ENCODE data around the gene ZNF234.
"Not testable (repeated sequence)": the region's sequence is repeated elsewhere in the genome, so short reads cannot be mapped to it uniquely, and the experiment has no call there.

The ZNF234 gene

DNA sequence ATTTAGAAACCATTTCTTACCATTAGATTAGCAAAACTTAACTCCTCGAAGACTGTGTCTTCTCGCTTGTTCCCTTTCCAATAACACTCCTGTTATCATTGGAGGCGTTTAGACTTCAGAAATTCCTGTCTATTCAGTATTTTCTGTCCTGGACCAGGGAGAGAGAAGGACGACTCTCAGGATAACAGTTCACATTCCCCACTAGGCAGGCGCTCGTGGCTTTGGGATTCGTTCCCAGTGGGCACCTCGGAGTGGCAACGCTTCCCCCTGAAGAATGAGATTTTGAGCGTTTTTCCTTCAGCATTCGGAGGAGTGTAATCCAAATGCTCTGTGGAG, 28.6 kb upstream of the ZNF234 start:
- no peaks in the 10 kb centered on the region for H3K9me2 ChIP-seq (replicated peaks; ENCODE audit: insufficient read depth, low read length)
- peaks cover 7% of the 10 kb centered on the region for H3K36me3 ChIP-seq (ENCODE audit: low read length)
- TF ChIP-seq, protein P1, sequence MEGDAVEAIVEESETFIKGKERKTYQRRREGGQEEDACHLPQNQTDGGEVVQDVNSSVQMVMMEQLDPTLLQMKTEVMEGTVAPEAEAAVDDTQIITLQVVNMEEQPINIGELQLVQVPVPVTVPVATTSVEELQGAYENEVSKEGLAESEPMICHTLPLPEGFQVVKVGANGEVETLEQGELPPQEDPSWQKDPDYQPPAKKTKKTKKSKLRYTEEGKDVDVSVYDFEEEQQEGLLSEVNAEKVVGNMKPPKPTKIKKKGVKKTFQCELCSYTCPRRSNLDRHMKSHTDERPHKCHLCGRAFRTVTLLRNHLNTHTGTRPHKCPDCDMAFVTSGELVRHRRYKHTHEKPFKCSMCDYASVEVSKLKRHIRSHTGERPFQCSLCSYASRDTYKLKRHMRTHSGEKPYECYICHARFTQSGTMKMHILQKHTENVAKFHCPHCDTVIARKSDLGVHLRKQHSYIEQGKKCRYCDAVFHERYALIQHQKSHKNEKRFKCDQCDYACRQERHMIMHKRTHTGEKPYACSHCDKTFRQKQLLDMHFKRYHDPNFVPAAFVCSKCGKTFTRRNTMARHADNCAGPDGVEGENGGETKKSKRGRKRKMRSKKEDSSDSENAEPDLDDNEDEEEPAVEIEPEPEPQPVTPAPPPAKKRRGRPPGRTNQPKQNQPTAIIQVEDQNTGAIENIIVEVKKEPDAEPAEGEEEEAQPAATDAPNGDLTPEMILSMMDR (IDR thresholded peaks at IDR 0.05; ENCODE audit: insufficient read depth, low read length, poor library complexity, severe bottlenecking) = no peak
- TF ChIP-seq EZH2phosphoT487 (conservative IDR thresholded peaks at IDR 0.05; ENCODE audit: low read length) = no peak
- H3F3A ChIP-seq (ENCODE audit: insufficient read depth) = no peaks in the 10 kb centered on the region
- H3K4me3 ChIP-seq (ENCODE audit: insufficient read depth, low read length, poor library complexity, severe bottlenecking) = peak overlapping the region; percentile 96
- H3K4me2 ChIP-seq (ENCODE audit: low read depth, low read length, poor library complexity, severe bottlenecking) = peak overlapping the region; percentile 95
- peak overlapping the region; percentile 99 for H2AFZ ChIP-seq (ENCODE audit: low read depth, low read length, severe bottlenecking)
- peak overlapping the region; percentile 73 for H3K9ac ChIP-seq (ENCODE audit: low read length)
- no peaks in the 10 kb centered on the region for H3K27me3 ChIP-seq (ENCODE audit: low read length)
- H3K79me2 ChIP-seq (ENCODE audit: insufficient read depth, low read length) = peaks cover 5% of the 10 kb centered on the region; the same call in 1 of the 2 replicates
- peaks cover 9% of the 10 kb centered on the region; the same call in 1 of the 2 replicates for H3K9me3 ChIP-seq (ENCODE audit: insufficient read depth, low read length)
- no peak overlapping the region for H3K27ac ChIP-seq (ENCODE audit: low read depth, low read length)
- H4K20me1 ChIP-seq (ENCODE audit: low read depth, low read length) = no peaks in the 10 kb centered on the region

DNA sequence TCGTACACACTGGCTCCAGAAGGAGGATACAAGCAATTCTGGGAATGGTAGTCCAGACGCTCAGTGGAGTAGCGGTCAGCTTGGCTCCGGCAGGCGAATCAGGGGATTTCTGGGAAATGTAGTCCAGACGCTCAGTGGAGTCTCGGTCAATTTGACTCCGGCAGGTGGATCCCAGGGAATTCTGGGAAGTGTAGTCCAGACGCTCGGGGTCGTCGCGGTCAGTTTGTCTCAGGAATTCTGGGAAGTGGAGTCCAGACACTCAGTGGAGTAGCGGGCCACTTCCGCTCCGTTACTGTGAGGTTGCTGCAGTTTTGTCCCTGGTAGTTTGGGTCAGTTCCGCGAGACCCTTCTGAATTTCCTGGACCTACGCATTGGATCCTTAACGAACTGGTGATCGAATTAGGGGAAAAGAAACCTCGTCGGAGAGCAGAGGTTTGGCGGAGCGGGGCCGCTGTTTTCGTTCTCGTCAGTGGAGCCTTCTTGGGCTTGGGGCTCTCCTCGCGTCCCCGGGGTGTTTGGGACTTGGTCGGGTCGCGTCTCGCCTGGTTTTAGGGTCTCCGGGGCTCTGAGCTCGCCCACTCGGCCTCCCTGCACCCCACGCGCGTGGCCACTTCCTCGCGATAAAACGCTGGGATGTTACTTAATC, 28.1 kb upstream of the ZNF234 start, which contains the start of gene ZNF225:
ZNF225 (plus strand) TSS at position 262 of the 646 bp plus-strand sequence. CDS start 2,429 bp downstream, outside the sequence.
- H4K20me1 ChIP-seq (ENCODE audit: low read depth, low read length) = no peaks in the 10 kb centered on the region
- no peaks in the 10 kb centered on the region for H3K9me2 ChIP-seq (replicated peaks; ENCODE audit: insufficient read depth, low read length)
- H3F3A ChIP-seq (ENCODE audit: insufficient read depth) = no peaks in the 10 kb centered on the region
- peak within 1 kb of the TSS; percentile 73 for H3K9ac ChIP-seq (ENCODE audit: low read length)
- no peaks in the 10 kb centered on the region for H3K27me3 ChIP-seq (ENCODE audit: low read length)
- TF ChIP-seq EZH2phosphoT487 (conservative IDR thresholded peaks at IDR 0.05; ENCODE audit: low read length) = no peak
- TF ChIP-seq, protein P1 (IDR thresholded peaks at IDR 0.05; ENCODE audit: insufficient read depth, low read length, poor library complexity, severe bottlenecking) = no peak
- H3K4me2 ChIP-seq (ENCODE audit: low read depth, low read length, poor library complexity, severe bottlenecking) = peak within 1 kb of the TSS; percentile 95
- peaks cover 5% of the 10 kb centered on the region; the same call in 1 of the 2 replicates for H3K79me2 ChIP-seq (ENCODE audit: insufficient read depth, low read length)
- H3K9me3 ChIP-seq (ENCODE audit: insufficient read depth, low read length) = 0 out of 2 replicates have a peak, but pooled peaks cover 4% of the 10 kb centered on the region
- H3K27ac ChIP-seq (ENCODE audit: low read depth, low read length) = no peak within 1 kb of the TSS
- H2AFZ ChIP-seq (ENCODE audit: low read depth, low read length, severe bottlenecking) = peak within 1 kb of the TSS; percentile 99
- H3K4me3 ChIP-seq (ENCODE audit: insufficient read depth, low read length, poor library complexity, severe bottlenecking) = peak within 1 kb of the TSS; percentile 96
- 0 out of 2 replicates have a peak, but pooled peaks cover 4% of the 10 kb centered on the region for H3K36me3 ChIP-seq (ENCODE audit: low read length)

- H3K36me3 ChIP-seq (ENCODE audit: low read length) = 0 out of 2 replicates have a peak, but pooled peaks cover 4% of the 10 kb centered on the region
- H3K27ac ChIP-seq (ENCODE audit: low read depth, low read length) = no peak overlapping the region
- H2AFZ ChIP-seq (ENCODE audit: low read depth, low read length, severe bottlenecking) = peak overlapping the region; percentile 99
- H3K9ac ChIP-seq (ENCODE audit: low read length) = peak overlapping the region; percentile 73
- H3K9me2 ChIP-seq (replicated peaks; ENCODE audit: insufficient read depth, low read length) = no peaks in the 10 kb centered on the region
- peak overlapping the region; percentile 95 for H3K4me2 ChIP-seq (ENCODE audit: low read depth, low read length, poor library complexity, severe bottlenecking)
- peaks cover 5% of the 10 kb centered on the region; the same call in 1 of the 2 replicates for H3K79me2 ChIP-seq (ENCODE audit: insufficient read depth, low read length)
- TF ChIP-seq EZH2phosphoT487 (conservative IDR thresholded peaks at IDR 0.05; ENCODE audit: low read length) = no peak
- TF ChIP-seq, protein P1 (IDR thresholded peaks at IDR 0.05; ENCODE audit: insufficient read depth, low read length, poor library complexity, severe bottlenecking) = no peak
- H3F3A ChIP-seq (ENCODE audit: insufficient read depth) = no peaks in the 10 kb centered on the region
- no peaks in the 10 kb centered on the region for H4K20me1 ChIP-seq (ENCODE audit: low read depth, low read length)
- H3K4me3 ChIP-seq (ENCODE audit: insufficient read depth, low read length, poor library complexity, severe bottlenecking) = peak overlapping the region; percentile 96
- H3K27me3 ChIP-seq (ENCODE audit: low read length) = no peaks in the 10 kb centered on the region
- 0 out of 2 replicates have a peak, but pooled peaks cover 3% of the 10 kb centered on the region for H3K9me3 ChIP-seq (ENCODE audit: insufficient read depth, low read length)
Measured at GRCh38 chr19:44113784-44114390, 27.5 kb upstream of the ZNF234 start.

GRCh38 chr19:44121162-44121561, 20.2 kb upstream of the ZNF234 start:
- not testable (repeated sequence) for H3K9me2 ChIP-seq (replicated peaks; ENCODE audit: insufficient read depth, low read length); H4K20me1 ChIP-seq (ENCODE audit: low read depth, low read length); H3K27me3 ChIP-seq (ENCODE audit: low read length); H3K27ac ChIP-seq (ENCODE audit: low read depth, low read length); H3K4me3 ChIP-seq (ENCODE audit: insufficient read depth, low read length, poor library complexity, severe bottlenecking); H2AFZ ChIP-seq (ENCODE audit: low read depth, low read length, severe bottlenecking); H3K9me3 ChIP-seq (ENCODE audit: insufficient read depth, low read length); H3K4me2 ChIP-seq (ENCODE audit: low read depth, low read length, poor library complexity, severe bottlenecking); H3F3A ChIP-seq (ENCODE audit: insufficient read depth); H3K9ac ChIP-seq (ENCODE audit: low read length); H3K79me2 ChIP-seq (ENCODE audit: insufficient read depth, low read length)
- H3K36me3 ChIP-seq (ENCODE audit: low read length) = peaks cover 11% of the 10 kb centered on the region; the same call in 1 of the 2 replicates

All from SU-DHL-6 (cell line).